Liver (tissue), 3 donors: ENCODE results near the gene ROBO3.

ENCODE experiments used
- EGR1 ChIP-seq, 2 donors: IDR thresholded peaks; 2 replicates each; pipeline ENCODE4 v1.6.1; 2016 to 2018; ENCODE audit warnings: antibody characterized with exemption in 2 of 2, low read depth in 2 of 2
- SP1 ChIP-seq: IDR thresholded peaks from 2 replicates; pipeline ENCODE4 v1.6.1; 2018; ENCODE audit warnings: antibody characterized with exemption, mild to moderate bottlenecking
- TF ChIP-seq, protein P1 (sequence below): fragments of 150-350 bp; IDR thresholded peaks from 2 replicates; pipeline ENCODE4 v1.5.1; 2017; ENCODE audit warnings: improper control_type of control experiment, low read depth, low read length; ENCODE audit not compliant: missing input control
- donor health status: healthy.
- donor health status: healthy.

DNA sequence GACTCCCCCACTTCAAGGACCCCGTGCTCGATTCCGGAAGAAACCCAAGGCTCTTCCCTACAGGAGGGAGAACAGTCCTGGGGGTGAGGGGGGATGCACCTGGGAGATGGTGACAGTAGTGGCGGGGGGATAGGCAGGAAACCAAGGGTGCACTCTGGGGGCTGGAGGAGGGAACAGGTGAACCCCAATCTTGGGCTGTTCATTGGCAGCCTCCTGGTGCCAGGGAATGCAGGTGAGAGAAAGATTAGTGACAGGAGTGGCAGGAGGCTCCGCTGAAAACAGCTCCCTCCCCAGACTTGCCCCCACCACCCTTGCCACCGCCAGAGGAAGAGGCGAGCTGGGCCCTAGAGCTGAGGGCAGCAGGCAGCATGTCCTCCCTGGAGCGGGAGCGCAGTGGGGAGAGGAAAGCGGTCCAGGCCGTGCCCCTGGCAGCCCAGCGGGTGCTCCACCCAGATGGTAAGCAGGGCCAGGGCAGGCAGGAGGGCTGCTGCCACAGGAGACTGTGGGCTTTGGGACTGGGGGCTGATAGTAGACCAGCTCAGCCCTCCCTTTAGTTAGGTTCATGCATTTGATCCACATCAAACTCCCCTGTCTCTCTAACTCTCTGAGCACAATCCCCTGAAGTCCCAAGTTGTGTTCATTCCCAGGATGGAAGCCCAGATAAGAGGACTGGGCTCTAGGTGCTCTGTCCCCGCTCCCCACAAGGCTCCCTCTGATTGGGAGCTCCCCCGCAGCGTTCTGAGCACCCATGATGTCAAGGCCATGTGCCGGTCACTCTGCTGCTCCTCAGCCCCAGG lies 14.5 kb downstream of the ROBO3 start:
- TF ChIP-seq, protein P1, sequence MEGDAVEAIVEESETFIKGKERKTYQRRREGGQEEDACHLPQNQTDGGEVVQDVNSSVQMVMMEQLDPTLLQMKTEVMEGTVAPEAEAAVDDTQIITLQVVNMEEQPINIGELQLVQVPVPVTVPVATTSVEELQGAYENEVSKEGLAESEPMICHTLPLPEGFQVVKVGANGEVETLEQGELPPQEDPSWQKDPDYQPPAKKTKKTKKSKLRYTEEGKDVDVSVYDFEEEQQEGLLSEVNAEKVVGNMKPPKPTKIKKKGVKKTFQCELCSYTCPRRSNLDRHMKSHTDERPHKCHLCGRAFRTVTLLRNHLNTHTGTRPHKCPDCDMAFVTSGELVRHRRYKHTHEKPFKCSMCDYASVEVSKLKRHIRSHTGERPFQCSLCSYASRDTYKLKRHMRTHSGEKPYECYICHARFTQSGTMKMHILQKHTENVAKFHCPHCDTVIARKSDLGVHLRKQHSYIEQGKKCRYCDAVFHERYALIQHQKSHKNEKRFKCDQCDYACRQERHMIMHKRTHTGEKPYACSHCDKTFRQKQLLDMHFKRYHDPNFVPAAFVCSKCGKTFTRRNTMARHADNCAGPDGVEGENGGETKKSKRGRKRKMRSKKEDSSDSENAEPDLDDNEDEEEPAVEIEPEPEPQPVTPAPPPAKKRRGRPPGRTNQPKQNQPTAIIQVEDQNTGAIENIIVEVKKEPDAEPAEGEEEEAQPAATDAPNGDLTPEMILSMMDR = no peak
- no peak for TF ChIP-seq SP1
- TF ChIP-seq EGR1 (IDR thresholded peaks at IDR 0.05; ENCODE audit: low read depth in 2 of 2) = no peak
